ENCODE results near the gene ZNF574. TPM values are rescaled to one million over a fixed set of nuclear protein-coding genes. Genes with fewer than 3 reads are reported as not detected.

The ZNF574 gene, protein sequence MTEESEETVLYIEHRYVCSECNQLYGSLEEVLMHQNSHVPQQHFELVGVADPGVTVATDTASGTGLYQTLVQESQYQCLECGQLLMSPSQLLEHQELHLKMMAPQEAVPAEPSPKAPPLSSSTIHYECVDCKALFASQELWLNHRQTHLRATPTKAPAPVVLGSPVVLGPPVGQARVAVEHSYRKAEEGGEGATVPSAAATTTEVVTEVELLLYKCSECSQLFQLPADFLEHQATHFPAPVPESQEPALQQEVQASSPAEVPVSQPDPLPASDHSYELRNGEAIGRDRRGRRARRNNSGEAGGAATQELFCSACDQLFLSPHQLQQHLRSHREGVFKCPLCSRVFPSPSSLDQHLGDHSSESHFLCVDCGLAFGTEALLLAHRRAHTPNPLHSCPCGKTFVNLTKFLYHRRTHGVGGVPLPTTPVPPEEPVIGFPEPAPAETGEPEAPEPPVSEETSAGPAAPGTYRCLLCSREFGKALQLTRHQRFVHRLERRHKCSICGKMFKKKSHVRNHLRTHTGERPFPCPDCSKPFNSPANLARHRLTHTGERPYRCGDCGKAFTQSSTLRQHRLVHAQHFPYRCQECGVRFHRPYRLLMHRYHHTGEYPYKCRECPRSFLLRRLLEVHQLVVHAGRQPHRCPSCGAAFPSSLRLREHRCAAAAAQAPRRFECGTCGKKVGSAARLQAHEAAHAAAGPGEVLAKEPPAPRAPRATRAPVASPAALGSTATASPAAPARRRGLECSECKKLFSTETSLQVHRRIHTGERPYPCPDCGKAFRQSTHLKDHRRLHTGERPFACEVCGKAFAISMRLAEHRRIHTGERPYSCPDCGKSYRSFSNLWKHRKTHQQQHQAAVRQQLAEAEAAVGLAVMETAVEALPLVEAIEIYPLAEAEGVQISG
- total RNA-seq, result 7.1 TPM
- long read RNA-seq, transcript ZNF574-202 (2 exons, 2,940 nt), result major isoform, 33 of 45 reads
- long read RNA-seq, partial matches to known transcripts, result 12 of 45 reads
- long read RNA-seq, other reads (novel, unspliced or antisense), result 0 of 45 reads

DNA sequence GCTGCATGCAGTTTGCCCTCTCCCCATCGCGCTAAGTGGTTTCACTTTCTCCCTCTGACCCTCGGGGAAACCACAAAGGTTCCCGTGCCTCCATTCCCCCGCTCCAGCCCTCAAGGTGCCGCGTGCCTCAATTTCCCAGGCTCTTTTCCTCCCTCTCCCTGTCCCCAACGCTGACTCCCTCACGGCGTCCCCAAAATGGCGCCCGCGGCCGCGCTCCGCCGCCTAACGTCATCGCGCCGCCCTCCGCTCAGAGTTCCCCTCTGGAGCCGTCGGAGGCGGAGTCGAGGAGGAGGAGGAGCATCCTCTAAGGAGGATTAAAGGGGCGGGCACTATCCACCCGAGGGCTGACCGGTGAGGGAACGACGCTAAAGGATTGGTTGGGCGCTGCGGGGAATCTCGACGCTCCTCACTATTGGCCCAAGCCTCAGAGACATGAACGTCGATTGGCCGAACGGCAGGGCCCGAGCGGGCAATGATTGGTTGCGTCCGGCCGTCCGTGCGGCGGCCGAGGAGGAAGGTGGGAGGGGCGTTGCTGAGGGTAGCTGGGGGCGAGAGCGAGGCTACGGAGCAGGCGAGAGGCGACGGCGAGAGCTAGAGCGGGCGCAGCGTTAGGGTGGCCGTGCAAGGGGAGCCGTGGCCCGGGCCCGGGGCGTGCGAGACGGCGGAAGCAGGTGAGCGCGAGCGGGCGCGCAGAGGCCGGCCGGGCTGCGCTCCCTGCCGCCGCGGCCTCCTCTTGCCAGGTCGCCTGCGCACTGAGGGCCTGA, at the start of gene ZNF574:
Gene ZNF574, plus strand, starts transcription at position 551 of the 764 bp plus-strand sequence. CDS start 2,441 bp downstream, outside the sequence.
- Histone ChIP-seq H3K4me3 (peak within 1 kb of the TSS; percentile 95), H3K27me3 (ENCODE audit: low read depth) (no peaks in the 10 kb centered on the region), H3K27ac (replicated peaks) (peak within 1 kb of the TSS; percentile 99), H3K9me3 (replicated peaks) (no peaks in the 10 kb centered on the region), H3K4me1 (peaks cover 32% of the 10 kb centered on the region), H3K36me3 (peaks cover 24% of the 10 kb centered on the region)
- peak; percentile 98 for DNase-seq
- intact Hi-C loops (cut with micrococcal nuclease), result no loop called here
- TF ChIP-seq, protein P1, sequence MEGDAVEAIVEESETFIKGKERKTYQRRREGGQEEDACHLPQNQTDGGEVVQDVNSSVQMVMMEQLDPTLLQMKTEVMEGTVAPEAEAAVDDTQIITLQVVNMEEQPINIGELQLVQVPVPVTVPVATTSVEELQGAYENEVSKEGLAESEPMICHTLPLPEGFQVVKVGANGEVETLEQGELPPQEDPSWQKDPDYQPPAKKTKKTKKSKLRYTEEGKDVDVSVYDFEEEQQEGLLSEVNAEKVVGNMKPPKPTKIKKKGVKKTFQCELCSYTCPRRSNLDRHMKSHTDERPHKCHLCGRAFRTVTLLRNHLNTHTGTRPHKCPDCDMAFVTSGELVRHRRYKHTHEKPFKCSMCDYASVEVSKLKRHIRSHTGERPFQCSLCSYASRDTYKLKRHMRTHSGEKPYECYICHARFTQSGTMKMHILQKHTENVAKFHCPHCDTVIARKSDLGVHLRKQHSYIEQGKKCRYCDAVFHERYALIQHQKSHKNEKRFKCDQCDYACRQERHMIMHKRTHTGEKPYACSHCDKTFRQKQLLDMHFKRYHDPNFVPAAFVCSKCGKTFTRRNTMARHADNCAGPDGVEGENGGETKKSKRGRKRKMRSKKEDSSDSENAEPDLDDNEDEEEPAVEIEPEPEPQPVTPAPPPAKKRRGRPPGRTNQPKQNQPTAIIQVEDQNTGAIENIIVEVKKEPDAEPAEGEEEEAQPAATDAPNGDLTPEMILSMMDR (IDR thresholded peaks at IDR 0.05; ENCODE audit: borderline replicate concordance), result no peak

DNA sequence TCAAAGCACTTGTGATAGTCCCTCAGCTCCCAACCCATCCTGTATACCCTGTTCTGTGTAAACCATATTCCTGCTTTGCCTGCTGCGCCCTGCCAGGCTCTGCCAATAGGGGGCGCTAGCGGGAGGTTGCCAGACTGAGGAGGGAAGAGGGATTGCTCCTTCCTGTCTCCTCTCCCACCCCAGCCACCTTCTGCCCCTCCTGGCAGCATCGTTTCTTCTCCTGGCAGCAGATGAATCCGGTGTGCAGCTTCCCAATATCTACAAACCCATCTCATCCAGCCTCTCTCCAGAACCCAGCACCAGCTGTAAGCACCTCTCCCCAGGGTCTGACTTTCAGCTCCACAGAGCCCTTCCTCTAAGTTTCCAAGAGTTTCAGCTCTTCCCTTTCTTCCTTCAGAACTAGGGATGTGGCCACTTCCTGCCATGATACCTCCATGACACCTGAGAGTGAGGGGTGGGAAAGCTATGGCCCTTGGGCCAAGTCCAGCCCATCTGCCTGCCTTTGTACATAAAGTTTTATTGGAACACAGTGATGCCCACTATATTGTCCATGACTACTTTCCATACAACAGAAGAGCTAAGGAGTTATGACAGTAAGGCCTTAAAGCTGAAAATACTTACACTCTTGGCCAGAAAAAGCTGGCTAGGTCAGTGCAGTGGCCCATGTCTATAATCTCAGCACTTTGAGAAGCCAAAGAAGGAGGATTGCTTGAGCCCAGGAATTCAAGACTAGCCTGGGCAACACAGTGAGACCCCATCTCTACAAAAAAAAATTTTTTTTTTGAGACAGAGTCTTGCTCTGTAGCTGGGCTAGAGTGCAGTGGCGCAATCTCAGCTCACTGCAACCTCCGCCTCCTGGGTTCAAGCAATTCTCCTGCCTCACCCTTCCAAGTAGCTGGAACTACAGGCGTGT, 47.4 kb upstream of the ZNF574 start:
- TF ChIP-seq, protein P1 (IDR thresholded peaks at IDR 0.05; ENCODE audit: borderline replicate concordance), result peak; percentile 39
- Histone ChIP-seq H3K9me3 (replicated peaks) (no peaks in the 10 kb centered on the region), H3K4me3 (no peak overlapping the region), H3K27ac (replicated peaks) (no peak overlapping the region), H3K4me1 (peaks cover 16% of the 10 kb centered on the region), H3K27me3 (ENCODE audit: low read depth) (peaks cover 31% of the 10 kb centered on the region), H3K36me3 (no peaks in the 10 kb centered on the region)
- no peak for DNase-seq
- intact Hi-C loops (cut with micrococcal nuclease), result no loop called here

DNA sequence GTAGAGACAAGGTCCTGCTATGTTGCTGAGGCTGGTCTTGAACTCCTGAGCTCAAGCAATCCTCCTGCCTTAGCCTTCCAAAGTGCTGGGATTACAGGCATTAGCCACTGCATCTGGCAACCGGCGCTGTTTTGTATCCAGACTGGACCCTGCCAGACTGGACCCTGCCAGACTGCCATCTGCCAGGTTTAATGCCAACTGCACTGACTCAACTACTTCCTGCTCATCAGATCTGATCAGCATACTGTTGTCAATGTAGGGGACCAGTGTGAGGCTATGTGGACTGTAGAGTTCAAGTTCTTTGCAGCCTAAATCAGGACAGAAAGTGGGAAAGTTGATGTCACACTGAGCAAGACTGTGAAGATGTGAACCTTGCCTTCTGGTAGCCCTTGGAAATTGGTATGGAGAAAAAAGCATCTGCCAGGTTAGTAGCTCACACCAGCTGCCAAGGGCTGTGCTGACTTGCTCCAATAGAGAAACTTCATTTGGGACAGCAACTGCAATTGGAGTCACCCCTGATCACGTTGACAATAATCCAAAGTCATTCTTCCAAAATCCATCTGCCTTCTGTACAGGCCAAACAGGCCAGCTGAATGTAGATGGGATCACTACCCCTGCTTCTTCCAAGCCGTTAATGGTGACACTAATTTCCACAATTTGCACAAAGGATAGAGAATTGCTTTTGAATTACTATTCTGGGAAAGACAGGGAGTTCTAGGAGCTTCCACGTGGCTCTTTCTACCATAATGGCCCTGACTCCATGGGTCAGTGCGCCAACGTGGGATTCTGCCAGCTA, 45.1 kb upstream of the ZNF574 start:
- intact Hi-C loops (cut with micrococcal nuclease), result no loop called here
- no peaks in the 10 kb centered on the region for H3K36me3 ChIP-seq
- TF ChIP-seq, protein P1 (IDR thresholded peaks at IDR 0.05; ENCODE audit: borderline replicate concordance), result no peak

DNA sequence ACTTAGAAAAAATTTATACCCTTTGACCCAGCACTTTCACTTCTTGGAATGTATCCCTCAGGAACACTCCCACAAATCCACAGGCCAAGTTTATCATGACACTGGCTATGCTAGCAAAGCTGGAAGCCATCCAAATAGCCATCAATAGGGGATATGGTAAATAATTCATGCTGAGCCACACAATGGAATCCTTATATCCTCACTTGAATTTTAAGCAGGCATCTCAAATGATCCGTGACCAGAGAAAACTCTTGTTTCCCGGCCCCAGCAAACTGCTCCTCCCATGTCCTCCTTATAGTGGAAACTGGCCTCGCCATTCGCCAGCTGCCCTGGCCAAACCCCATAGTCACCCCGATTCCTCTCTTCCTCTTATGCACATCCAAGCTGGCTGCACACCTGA, 43.5 kb upstream of the ZNF574 start:
- Histone ChIP-seq H3K27me3 (ENCODE audit: low read depth) (peaks cover 15% of the 10 kb centered on the region), H3K27ac (replicated peaks) (no peak overlapping the region), H3K4me1 (peaks cover 7% of the 10 kb centered on the region), H3K36me3 (no peaks in the 10 kb centered on the region), H3K9me3 (replicated peaks) (no peaks in the 10 kb centered on the region), H3K4me3 (no peak overlapping the region)
- intact Hi-C loops (cut with micrococcal nuclease), result no loop called here
- DNase-seq, result no peak
- TF ChIP-seq, protein P1 (IDR thresholded peaks at IDR 0.05; ENCODE audit: borderline replicate concordance), result no peak

More for the DNA sequence above, 45.1 kb upstream of the ZNF574 start:
- Histone ChIP-seq H3K27ac (replicated peaks) (no peak overlapping the region), H3K4me3 (no peak overlapping the region), H3K27me3 (ENCODE audit: low read depth) (peaks cover 24% of the 10 kb centered on the region), H3K9me3 (replicated peaks) (no peaks in the 10 kb centered on the region), H3K4me1 (peaks cover 5% of the 10 kb centered on the region)
- DNase-seq, result no peak
